IPS-20b (cell line): ENCODE data around the gene PKP4.
"Not testable (repeated sequence)": the region's sequence is repeated elsewhere in the genome, so short reads cannot be mapped to it uniquely, and the experiment has no call there.

Source experiments
- H3K27ac ChIP-seq: one replicate; pipeline ENCODE4 v1.5.1; 2013; ENCODE audit warnings: low read length
- H3K27me3 ChIP-seq: 2 replicates; pipeline ENCODE4 v1.6.1; 2013; ENCODE audit warnings: mild to moderate bottlenecking, low read length, inconsistent platforms; ENCODE audit not compliant: insufficient read depth
- H3K36me3 ChIP-seq: 2 replicates; pipeline ENCODE4 v1.6.1; 2013; ENCODE audit warnings: low read depth, mild to moderate bottlenecking, inconsistent platforms, low read length, moderate library complexity; ENCODE audit not compliant: insufficient read depth
- H3K4me1 ChIP-seq: 2 replicates; pipeline ENCODE4 v1.6.1; 2013; ENCODE audit warnings: mild to moderate bottlenecking, control low read depth, inconsistent platforms, low read length, moderate library complexity; ENCODE audit not compliant: insufficient read depth
- H3K4me3 ChIP-seq: 2 replicates; pipeline ENCODE4 v1.5.1; 2013; ENCODE audit warnings: mild to moderate bottlenecking, low read length, inconsistent platforms
- H3K9ac ChIP-seq: 2 replicates; pipeline ENCODE4 v1.6.1; 2013; ENCODE audit warnings: low read depth, mild to moderate bottlenecking, inconsistent platforms, low read length, moderate library complexity
- H3K9me3 ChIP-seq: 2 replicates; pipeline ENCODE4 v1.6.1; 2013; ENCODE audit warnings: mild to moderate bottlenecking, low read depth, low read length, inconsistent platforms; ENCODE audit not compliant: insufficient read depth

The PKP4 gene

GRCh38 chr2:158695305-158695704 lies 238.6 kb downstream of the PKP4 start:
- H3K4me3 ChIP-seq, result no peak overlapping the region
- H3K9ac ChIP-seq, result no peak overlapping the region
- H3K27ac ChIP-seq, result no peak overlapping the region
- H3K36me3 ChIP-seq, result no peaks in the 10 kb centered on the region
- no peaks in the 10 kb centered on the region for H3K4me1 ChIP-seq
- H3K9me3 ChIP-seq, result peaks cover 7% of the 10 kb centered on the region; the same call in 1 of the 2 replicates
- no peaks in the 10 kb centered on the region for H3K27me3 ChIP-seq

- H3K27me3 ChIP-seq, H3K4me3 ChIP-seq, H3K36me3 ChIP-seq: not testable (repeated sequence)
Observed at GRCh38 chr2:158695744-158696143, 239.0 kb downstream of the PKP4 start.

GRCh38 chr2:158699323-158699722 lies 242.6 kb downstream of the PKP4 start:
- no peaks in the 10 kb centered on the region for H3K27me3 ChIP-seq
- no peaks in the 10 kb centered on the region for H3K36me3 ChIP-seq
- no peaks in the 10 kb centered on the region for H3K4me1 ChIP-seq
- no peak overlapping the region for H3K27ac ChIP-seq
- H3K4me3 ChIP-seq, result no peak overlapping the region
- peaks cover 7% of the 10 kb centered on the region; the same call in 1 of the 2 replicates for H3K9me3 ChIP-seq
- H3K9ac ChIP-seq, result no peak overlapping the region

More at GRCh38 chr2:158695744-158696143, 239.0 kb downstream of the PKP4 start:
- not testable (repeated sequence) for H3K9ac ChIP-seq, H3K27ac ChIP-seq, H3K9me3 ChIP-seq, H3K4me1 ChIP-seq

GRCh38 chr2:158701101-158701500 lies 244.3 kb downstream of the PKP4 start:
- Histone ChIP-seq H3K4me3 (no peak overlapping the region), H3K9ac (no peak overlapping the region), H3K36me3 (no peaks in the 10 kb centered on the region), H3K4me1 (no peaks in the 10 kb centered on the region), H3K27me3 (no peaks in the 10 kb centered on the region), H3K27ac (no peak overlapping the region), H3K9me3 (peaks cover 7% of the 10 kb centered on the region; the same call in 1 of the 2 replicates)

- H3K27ac ChIP-seq, result no peak overlapping the region
- no peak overlapping the region for H3K4me3 ChIP-seq
- H3K9me3 ChIP-seq, result no peaks in the 10 kb centered on the region
- no peaks in the 10 kb centered on the region for H3K27me3 ChIP-seq
- H3K4me1 ChIP-seq, result no peaks in the 10 kb centered on the region
- H3K9ac ChIP-seq, result no peak overlapping the region
- H3K36me3 ChIP-seq, result no peaks in the 10 kb centered on the region
Observed at GRCh38 chr2:158702740-158703139, 246.0 kb downstream of the PKP4 start.

GRCh38 chr2:158704724-158705465 lies 248.1 kb downstream of the PKP4 start:
- H3K9me3 ChIP-seq, H3K9ac ChIP-seq, H3K27ac ChIP-seq, H3K4me3 ChIP-seq, H3K27me3 ChIP-seq, H3K4me1 ChIP-seq, H3K36me3 ChIP-seq: not testable (repeated sequence)

- Histone ChIP-seq H3K27me3 (no peaks in the 10 kb centered on the region), H3K4me3 (no peak overlapping the region)
Observed at GRCh38 chr2:158712791-158713522, 256.2 kb downstream of the PKP4 start.

GRCh38 chr2:158713523-158714138 lies 256.9 kb downstream of the PKP4 start:
- H3K27me3 ChIP-seq, result no peaks in the 10 kb centered on the region
- H3K9me3 ChIP-seq, result peaks cover 9% of the 10 kb centered on the region; the same call in 1 of the 2 replicates
- no peak overlapping the region for H3K27ac ChIP-seq
- H3K9ac ChIP-seq, result no peak overlapping the region
- H3K4me3 ChIP-seq, result no peak overlapping the region
- H3K4me1 ChIP-seq, result peaks cover 2% of the 10 kb centered on the region; the same call in 1 of the 2 replicates
- H3K36me3 ChIP-seq, result no peaks in the 10 kb centered on the region

More at GRCh38 chr2:158712791-158713522, 256.2 kb downstream of the PKP4 start:
- Histone ChIP-seq H3K27ac (no peak overlapping the region), H3K4me1 (peaks cover 2% of the 10 kb centered on the region; the same call in 1 of the 2 replicates), H3K9me3 (peaks cover 9% of the 10 kb centered on the region; the same call in 1 of the 2 replicates), H3K36me3 (no peaks in the 10 kb centered on the region), H3K9ac (no peak overlapping the region)

- no peak overlapping the region for H3K4me3 ChIP-seq
- H3K27me3 ChIP-seq, result no peaks in the 10 kb centered on the region
- no peaks in the 10 kb centered on the region for H3K36me3 ChIP-seq
- no peak overlapping the region for H3K9ac ChIP-seq
- H3K27ac ChIP-seq, result no peak overlapping the region
- peaks cover 9% of the 10 kb centered on the region; the same call in 1 of the 2 replicates for H3K9me3 ChIP-seq
- peaks cover 2% of the 10 kb centered on the region; the same call in 1 of the 2 replicates for H3K4me1 ChIP-seq
Observed at GRCh38 chr2:158714420-158714819, 257.7 kb downstream of the PKP4 start.

GRCh38 chr2:158715357-158715756 lies 258.6 kb downstream of the PKP4 start:
- H3K27ac ChIP-seq, result no peak overlapping the region
- H3K9ac ChIP-seq, result no peak overlapping the region
- peaks cover 9% of the 10 kb centered on the region; the same call in 1 of the 2 replicates for H3K9me3 ChIP-seq
- no peaks in the 10 kb centered on the region for H3K36me3 ChIP-seq
- peaks cover 2% of the 10 kb centered on the region; the same call in 1 of the 2 replicates for H3K4me1 ChIP-seq
- H3K27me3 ChIP-seq, result no peaks in the 10 kb centered on the region
- no peak overlapping the region for H3K4me3 ChIP-seq

- no peaks in the 10 kb centered on the region for H3K36me3 ChIP-seq
Observed at GRCh38 chr2:158716121-158716791, 259.5 kb downstream of the PKP4 start.

More at GRCh38 chr2:158716121-158716791, 259.5 kb downstream of the PKP4 start:
- Histone ChIP-seq H3K9ac (no peak overlapping the region), H3K4me1 (peaks cover 2% of the 10 kb centered on the region; the same call in 1 of the 2 replicates), H3K4me3 (no peak overlapping the region), H3K9me3 (peaks cover 9% of the 10 kb centered on the region; the same call in 1 of the 2 replicates), H3K27me3 (no peaks in the 10 kb centered on the region), H3K27ac (no peak overlapping the region)
